Measurements from ENCODE around the gene USP25. TPM values are rescaled to one million over a fixed set of nuclear protein-coding genes. Genes with fewer than 3 reads are reported as not detected.

Gene USP25
- total and polyA plus RNA-seq, 2 of the 8 experiments (the other 6 are each of a cell fraction or from before 2014, with no cell fraction given): 11.2 to 48.1 TPM

GRCh38 chr21:15749861-15750159 lies 20.0 kb downstream of the USP25 start:
- ChIA-PET POLR2A (ENCODE audit: partially characterized antibody) (interaction anchor here (1.1 kb wide), 1 partner anchor 28 kb away, joined by 3 read pairs; no protein-coding TSS in a partner anchor), CTCF (ENCODE audit: partially characterized antibody) (interaction anchor here (0.7 to 1.0 kb wide), 3 partner anchors 17 to 491 kb away, joined by 3 to 4 read pairs (median 3); no protein-coding TSS in a partner anchor)
- no peak overlapping the region for H3K56ac ChIP-seq (replicated peaks; ENCODE audit: insufficient read length, low read depth, low read length)
- no peak for TF ChIP-seq BCL11A (IDR thresholded peaks at IDR 0.05; ENCODE audit: low read depth in 2 of 2, low read length in 2 of 2)
- TF ChIP-seq JUND (IDR thresholded peaks at IDR 0.05; ENCODE audit: low read length): no peak
- TF ChIP-seq CHD1 (IDR thresholded peaks at IDR 0.05; ENCODE audit: low read depth, low read length): no peak
- TF ChIP-seq NANOG (IDR thresholded peaks at IDR 0.05; ENCODE audit: insufficient read depth, low read depth, low read length, poor library complexity, severe bottlenecking): no peak
- no peak for TF ChIP-seq CREB1 (IDR thresholded peaks at IDR 0.05)
- no peak for TF ChIP-seq ASH2L (IDR thresholded peaks at IDR 0.05; ENCODE audit: low read length)
- TF ChIP-seq TAF7 (optimal IDR thresholded peaks at IDR 0.05; ENCODE audit: borderline replicate concordance, low read depth, low read length): no peak
- TF ChIP-seq PHF8 (conservative IDR thresholded peaks at IDR 0.05; ENCODE audit: low read depth, low read length): no peak
- TF ChIP-seq SIN3A (conservative IDR thresholded peaks at IDR 0.05 in 1 of 2, IDR thresholded peaks at IDR 0.05 in 1 of 2; ENCODE audit: low read depth in 1 of 2, low read length in 2 of 2): no peak
- no peak for TF ChIP-seq CEBPB (IDR thresholded peaks at IDR 0.05; ENCODE audit: low read depth, low read length)
- TF ChIP-seq SP1 (IDR thresholded peaks at IDR 0.05; ENCODE audit: low read depth, low read length): no peak
- TF ChIP-seq CBX5 (IDR thresholded peaks at IDR 0.05; ENCODE audit: low read depth, low read length): no peak
- no peak for TF ChIP-seq TEAD4 (IDR thresholded peaks at IDR 0.05; ENCODE audit: low read depth, low read length)
- no peak overlapping the region for H3K4me2 ChIP-seq (ENCODE audit: insufficient read depth in 1 of 2, low read depth in 2 of 2, low read length in 2 of 2)
- no peak overlapping the region for H3K4ac ChIP-seq (replicated peaks; ENCODE audit: insufficient read length, low read depth, low read length)
- H2AK5ac ChIP-seq (ENCODE audit: low read depth, low read length): no peak overlapping the region
- H2BK120ac ChIP-seq (replicated peaks; ENCODE audit: low read depth, low read length): no peak overlapping the region
- H2AFZ ChIP-seq (ENCODE audit: low read length): no peak overlapping the region
- peaks cover 9 to 10% of the 10 kb centered on the region in 2 experiments for H4K20me1 ChIP-seq (replicated peaks in 1 of 2; ENCODE audit: control insufficient read depth in 1 of 2, insufficient read depth in 2 of 2, low read length in 2 of 2)
- no peaks in the 10 kb centered on the region for H3K27me3 ChIP-seq (replicated peaks in 1 of 4; ENCODE audit: control insufficient read depth in 3 of 4, extremely low read depth in 1 of 4, insufficient read depth in 3 of 4, low read length in 3 of 4)
- H3K4me3 ChIP-seq (ENCODE audit: extremely low read depth in 1 of 4, insufficient read depth in 2 of 4, low read depth in 3 of 4, low read length in 4 of 4): no peak overlapping the region
- no peaks in the 10 kb centered on the region for H3K36me3 ChIP-seq (ENCODE audit: control insufficient read depth in 2 of 4, insufficient read depth in 4 of 4, low read length in 3 of 4)
- FAIRE-seq (no peak), DNase-seq (ENCODE audit: low read depth in 1 of 2, low spot score in 2 of 2) (no peak)
- no peak overlapping the region for H3K23ac ChIP-seq (ENCODE audit: insufficient read length)
- H3K79me2 ChIP-seq (ENCODE audit: control insufficient read depth in 1 of 2, insufficient read depth in 2 of 2, low read length in 2 of 2): peaks cover 19 to 93% of the 10 kb centered on the region in 2 experiments
- no peak overlapping the region for H4K8ac ChIP-seq (ENCODE audit: extremely low read depth, insufficient read depth, low read length)
- 75% methylated on average over 2 of the region's 2 CpGs; no CpG with 5 or more reads in 1 of the 2 experiments for WGBS, 2 experiments (ENCODE audit: extremely low coverage in 1 of 2, insufficient coverage in 1 of 2, insufficient read length in 1 of 2, insufficient replicate concordance in 2 of 2, low coverage in 1 of 2, low lambda C conversion rate in 2 of 2, missing lambda C conversion rate in 1 of 2)
- no peak overlapping the region for H2BK12ac ChIP-seq (ENCODE audit: low read depth, low read length)
- no peaks in the 10 kb centered on the region for H3K79me1 ChIP-seq (ENCODE audit: low read depth, low read length)
- no peak overlapping the region for H3K14ac ChIP-seq (ENCODE audit: insufficient read length)
- no peak overlapping the region for H2BK5ac ChIP-seq (ENCODE audit: low read depth, low read length)
- H3K23me2 ChIP-seq (ENCODE audit: low read depth, low read length): no peaks in the 10 kb centered on the region
- H3K27ac ChIP-seq (ENCODE audit: low read depth, low read length): no peak overlapping the region
- H3K4me1 ChIP-seq (replicated peaks in 1 of 4; ENCODE audit: control insufficient read depth in 3 of 4, insufficient read depth in 4 of 4, low read length in 3 of 4): peaks cover 1 to 20% (median 12%) of the 10 kb centered on the region in 4 experiments; a peak in 6 of 7 replicates
- H2BK20ac ChIP-seq (ENCODE audit: low read length): no peak overlapping the region
- H3K9me3 ChIP-seq (ENCODE audit: insufficient read depth in 2 of 2, low read depth in 1 of 2, low read length in 1 of 2): no peaks in the 10 kb centered on the region
- no peak overlapping the region for H3K18ac ChIP-seq (ENCODE audit: extremely low read depth, low read length)
- H4K5ac ChIP-seq (ENCODE audit: insufficient read length, low read depth, low read length): no peak overlapping the region
- no peak overlapping the region for H2BK15ac ChIP-seq (ENCODE audit: low read length)
- no peak overlapping the region for H4K91ac ChIP-seq (replicated peaks; ENCODE audit: insufficient read length, low read length)
- H3K9ac ChIP-seq (replicated peaks in 1 of 4; ENCODE audit: extremely low read depth in 1 of 4, low read depth in 3 of 4, low read length in 3 of 4): no peak overlapping the region

Data from H1 (cell line).